Central memory CD4-positive, alpha-beta T cell (primary cell): ENCODE measurements around the gene INTS4.
"Not testable (repeated sequence)": the region's sequence is repeated elsewhere in the genome, so short reads cannot be mapped to it uniquely, and the experiment has no call there.

Source experiments
- DNase-seq: peaks from one replicate; pipeline ENCODE4 v3.0.0; 2022

The INTS4 gene

DNA sequence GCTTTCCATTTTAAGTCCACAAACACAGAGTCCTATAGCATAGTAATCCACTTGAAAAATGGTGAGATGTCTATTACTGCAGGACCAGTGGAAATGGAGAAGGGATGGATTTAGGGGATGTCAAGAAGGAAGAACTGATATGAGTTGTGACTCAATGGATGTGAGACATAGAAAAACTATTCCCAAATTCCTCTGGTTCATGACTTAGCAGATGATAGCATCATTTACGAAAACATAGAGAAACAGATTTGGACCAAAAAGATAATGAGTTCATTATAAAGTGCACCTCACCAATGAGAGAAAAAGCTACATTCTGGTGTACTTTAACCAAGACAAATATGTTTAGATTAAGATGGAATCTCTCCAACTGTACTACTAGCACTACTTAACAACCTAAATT lies 51.2 kb downstream of the INTS4 start:
- not testable (repeated sequence) for DNase-seq

DNA sequence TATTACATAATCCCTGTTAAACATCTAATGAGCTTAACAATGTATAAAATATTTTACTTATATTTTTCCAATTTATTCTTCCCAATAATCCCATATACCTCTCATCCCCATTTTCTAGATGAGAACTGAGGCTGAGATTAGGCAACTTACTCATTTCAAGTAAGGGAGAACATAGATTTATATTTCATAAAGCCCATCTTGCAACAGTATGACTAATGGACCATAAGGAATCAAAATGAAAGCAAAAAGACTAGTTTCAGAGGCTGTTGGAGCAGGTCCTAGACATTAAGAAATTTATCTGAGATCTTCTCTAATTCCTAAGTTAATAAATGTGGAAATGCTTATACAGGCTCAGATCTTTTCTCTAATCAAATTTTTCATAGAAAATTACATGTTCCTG lies 52.0 kb downstream of the INTS4 start:
- DNase-seq, result not testable (repeated sequence)

DNA sequence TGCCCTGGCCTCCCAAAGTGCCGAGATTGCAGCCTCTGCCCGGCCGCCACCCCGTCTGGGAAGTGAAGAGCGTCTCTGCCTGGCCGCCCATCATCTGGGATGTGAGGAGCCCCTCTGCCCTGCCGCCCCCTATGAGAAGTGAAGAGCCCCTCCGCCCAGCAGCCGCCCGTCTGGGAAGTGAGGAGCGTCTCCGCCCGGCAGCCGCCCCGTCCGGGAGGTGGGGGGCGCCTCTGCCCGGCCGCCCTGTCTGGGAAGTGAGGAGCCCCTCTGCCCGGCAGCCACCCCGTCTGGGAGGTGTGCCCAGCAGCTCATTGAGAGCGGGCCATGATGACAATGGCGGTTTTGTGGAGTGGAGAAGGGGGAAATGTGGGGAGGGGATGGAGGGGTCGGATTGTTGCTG lies 60.9 kb downstream of the INTS4 start:
- not testable (repeated sequence) for DNase-seq

DNA sequence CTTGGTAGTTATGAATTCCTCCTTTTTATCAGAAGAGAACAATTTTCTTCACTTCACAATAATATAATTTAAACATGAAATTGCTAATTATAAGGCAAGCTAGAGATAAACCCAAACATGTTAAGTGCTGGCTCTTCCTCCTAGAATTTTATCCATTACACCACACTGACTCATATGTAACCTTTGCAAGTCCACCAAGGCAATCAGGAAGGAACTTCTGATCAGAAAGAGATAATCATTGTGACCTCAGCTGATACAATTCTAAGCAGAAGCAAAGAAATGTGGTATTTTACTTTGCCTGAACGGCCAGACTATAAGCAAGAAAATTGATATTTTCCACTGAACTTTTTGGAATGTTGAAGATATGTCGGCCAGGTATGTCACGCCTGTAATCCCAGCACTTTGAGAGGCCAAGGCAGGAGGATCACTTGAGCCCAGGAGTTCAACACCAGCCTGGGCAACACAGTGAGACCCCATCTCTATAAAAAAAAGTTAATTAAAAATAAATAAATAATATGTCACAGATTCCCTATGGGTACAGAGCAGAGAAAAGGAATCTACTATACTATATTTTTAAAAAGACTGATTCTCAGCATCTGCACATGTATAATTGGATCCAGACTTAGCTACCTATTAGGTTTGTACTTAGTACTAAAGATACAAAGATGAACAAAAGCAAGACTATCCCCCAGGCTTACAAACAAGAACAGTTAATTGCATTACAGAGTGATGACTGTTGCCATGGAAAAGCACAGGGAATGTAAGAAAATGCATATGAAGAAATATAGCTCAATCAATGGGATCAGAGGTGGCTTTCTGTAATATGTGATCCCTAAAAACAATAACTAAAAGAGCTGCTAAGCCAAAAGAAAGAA lies 63.9 kb downstream of the INTS4 start:
- DNase-seq, result not testable (repeated sequence)

DNA sequence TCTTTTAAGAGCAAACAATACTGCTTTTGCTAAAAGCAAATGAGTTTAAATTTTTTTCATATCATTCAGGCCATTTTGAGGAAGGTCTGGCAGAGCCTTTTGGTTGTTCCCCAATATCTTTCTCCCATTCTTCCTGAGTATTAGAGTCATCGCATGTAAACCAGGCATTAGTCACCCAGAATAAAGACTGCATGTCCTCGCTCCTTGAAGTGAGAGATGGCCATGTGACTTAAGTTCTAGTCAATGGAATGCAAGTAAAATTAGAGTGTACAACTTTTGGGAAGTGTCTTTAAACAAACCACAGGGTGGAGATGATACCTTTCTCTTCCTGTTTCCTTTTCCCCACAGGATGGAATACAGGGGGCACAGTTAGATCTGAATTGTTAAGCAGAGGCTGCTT lies 76.8 kb downstream of the INTS4 start:
- DNase-seq, result not testable (repeated sequence)

DNA sequence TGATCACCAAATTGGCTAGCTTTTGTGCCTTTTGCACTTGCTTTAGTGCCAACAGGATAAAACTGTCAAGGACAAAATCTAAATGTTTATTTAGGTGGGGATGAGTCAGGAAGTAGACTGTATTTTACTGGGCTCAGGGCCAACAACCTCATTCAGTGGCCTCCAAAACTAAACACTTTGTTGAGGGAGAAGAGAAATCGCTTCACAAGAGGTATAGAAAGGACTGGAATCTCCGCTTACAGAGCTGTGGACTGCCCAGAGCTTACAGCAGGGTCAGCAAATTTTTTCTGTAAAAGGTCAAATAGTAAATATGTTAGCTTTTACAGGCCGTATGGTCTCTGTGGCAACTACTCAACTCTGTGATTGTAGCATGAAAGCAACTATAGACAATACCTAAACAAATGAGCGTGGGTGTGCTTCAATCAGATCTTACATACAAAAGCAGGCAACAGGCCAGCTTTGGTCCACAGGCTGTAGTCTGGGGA lies 80.1 kb downstream of the INTS4 start:
- DNase-seq, result not testable (repeated sequence)

DNA sequence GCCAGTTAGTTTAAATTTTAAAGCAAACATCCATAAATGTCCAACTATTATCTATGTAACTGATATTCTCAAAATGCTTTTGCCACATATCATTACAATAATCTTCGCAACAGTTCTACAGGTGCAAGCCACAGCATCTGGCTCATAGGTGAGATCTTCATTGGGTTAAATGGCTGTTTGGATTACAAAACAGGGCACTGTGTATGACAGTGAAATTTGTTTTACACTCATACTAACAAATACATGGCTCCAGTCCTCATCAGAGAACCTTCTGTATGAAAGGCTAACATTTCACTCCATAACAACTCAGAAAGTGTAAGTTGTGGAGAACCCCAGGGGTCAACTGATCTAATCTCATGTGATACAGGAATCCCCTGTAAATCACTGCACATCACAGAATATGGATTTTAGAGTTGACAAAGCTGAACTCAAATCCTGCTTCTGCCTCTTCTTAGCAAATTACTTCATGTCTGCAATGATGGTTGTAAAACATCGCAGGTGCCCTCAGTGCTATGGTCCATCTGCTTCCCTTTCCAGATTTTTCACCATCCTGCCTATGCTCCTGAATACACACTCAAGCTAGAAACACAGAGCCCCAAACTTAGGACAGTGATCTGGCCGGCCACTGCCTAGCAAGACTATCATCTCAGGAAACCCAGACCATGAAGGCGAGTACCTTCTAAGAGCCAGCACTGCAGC lies 80.7 kb downstream of the INTS4 start:
- not testable (repeated sequence) for DNase-seq

DNA sequence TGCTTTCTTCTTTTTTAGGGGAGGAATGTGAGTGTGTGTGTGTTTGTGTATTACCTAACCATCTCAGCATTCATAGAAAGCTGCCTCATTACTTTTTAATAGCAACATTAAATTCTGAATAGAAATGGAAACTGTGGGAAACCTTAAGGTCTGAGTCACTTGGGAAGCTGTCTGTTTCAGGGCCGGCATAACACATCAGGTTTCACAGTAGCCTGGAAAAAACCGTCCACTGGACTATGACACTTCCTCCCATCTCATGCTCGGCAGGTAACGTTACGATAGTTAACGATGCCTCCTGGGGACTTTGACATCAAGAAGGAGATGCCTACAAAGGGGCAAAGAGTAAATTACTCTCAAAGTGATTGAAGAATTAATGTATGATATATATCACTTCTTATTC lies 83.6 kb downstream of the INTS4 start:
- not testable (repeated sequence) for DNase-seq

DNA sequence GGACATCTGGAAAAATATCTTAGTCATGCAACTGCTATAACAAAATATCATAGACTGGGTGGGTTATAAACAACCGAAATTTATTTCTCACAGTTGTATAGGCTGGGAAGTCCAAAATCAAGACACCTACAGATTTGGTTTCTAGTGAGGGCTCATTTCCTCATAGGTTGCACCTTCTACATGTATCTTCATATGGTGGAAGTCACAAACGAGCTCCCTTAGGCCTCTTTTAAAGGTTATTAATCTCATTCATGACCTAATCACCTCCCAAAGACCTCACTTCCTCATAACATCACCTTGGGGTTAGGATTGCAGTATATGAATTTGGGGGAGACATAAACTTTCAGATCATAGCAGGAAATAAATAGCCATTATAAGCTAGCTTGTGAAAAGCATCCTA lies 85.2 kb downstream of the INTS4 start:
- no peak for DNase-seq

DNA sequence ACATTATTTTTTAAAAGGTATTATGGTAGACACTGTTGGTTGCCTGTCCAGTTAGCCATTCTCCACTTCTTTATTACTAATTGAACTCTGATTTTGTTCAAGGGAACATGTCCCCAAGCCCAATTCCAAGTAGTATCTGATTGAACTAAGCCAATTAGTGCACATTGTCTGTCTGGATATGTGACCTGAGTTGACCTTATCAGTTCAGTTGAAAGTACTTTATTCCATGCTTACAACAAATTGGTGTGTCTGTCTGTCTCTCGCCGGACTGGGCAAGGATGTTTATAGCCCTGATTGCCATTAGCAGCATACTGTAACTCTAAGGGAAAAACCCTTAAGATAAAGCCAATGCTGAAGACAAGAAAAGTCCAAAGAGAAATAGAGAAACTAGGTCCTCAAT lies 85.6 kb downstream of the INTS4 start:
- DNase-seq, result no peak

DNA sequence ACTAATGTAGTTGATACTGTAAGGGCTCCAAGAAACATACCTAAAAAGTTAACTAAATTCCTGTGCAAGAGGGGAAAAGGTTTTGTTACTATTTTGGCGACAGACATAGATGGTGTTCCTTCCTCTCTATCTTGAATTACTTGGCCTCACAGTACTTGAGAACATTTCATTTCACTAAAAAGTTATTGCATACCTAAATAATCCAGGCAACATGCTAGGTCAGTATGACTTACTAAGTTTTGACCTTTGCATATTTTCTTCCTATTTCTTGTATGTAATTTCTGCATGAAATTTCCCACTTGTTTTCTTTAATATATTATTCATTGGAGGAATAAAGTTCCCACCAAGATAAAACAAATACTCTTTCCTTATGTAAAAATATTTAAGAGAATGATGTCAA lies 99.5 kb downstream of the INTS4 start:
- DNase-seq, result not testable (repeated sequence)

DNA sequence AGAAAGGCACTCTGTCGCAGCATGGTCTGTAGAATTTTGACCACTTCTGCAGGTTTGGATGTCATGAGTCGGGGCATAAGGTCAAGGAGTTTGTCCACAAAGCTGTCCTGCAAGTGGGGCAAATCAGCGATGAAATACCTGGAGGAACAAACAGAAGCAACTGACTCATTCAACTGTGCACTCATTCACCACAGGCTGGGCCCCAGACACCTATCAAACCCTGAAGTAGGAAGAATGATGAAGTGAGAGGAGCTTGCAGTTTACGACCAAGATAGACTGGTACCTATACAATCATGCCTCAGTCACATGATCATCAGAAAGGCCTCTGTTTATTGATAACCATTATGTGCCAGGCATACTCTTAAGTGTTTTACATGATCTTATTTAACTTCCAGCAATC lies 102.8 kb downstream of the INTS4 start:
- not testable (repeated sequence) for DNase-seq

DNA sequence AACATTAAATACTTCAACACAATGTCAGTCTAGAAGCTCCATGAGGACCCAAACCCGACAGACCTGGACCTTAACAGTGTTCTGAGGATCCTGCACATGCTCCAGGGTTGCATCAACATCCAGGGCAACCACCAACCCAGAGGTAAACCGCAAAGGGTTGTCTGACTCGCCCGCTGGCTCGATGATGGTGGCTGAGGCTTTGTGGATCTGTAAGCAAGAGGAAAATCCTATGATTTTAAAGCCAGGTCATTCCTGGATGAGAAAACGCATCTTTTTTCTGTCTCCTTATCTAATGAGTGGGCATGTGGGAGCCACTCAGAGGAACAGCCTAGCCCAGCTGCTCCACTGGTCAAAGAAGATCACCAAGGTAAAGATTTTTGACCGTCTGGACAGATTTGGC lies 103.2 kb downstream of the INTS4 start:
- not testable (repeated sequence) for DNase-seq

DNA sequence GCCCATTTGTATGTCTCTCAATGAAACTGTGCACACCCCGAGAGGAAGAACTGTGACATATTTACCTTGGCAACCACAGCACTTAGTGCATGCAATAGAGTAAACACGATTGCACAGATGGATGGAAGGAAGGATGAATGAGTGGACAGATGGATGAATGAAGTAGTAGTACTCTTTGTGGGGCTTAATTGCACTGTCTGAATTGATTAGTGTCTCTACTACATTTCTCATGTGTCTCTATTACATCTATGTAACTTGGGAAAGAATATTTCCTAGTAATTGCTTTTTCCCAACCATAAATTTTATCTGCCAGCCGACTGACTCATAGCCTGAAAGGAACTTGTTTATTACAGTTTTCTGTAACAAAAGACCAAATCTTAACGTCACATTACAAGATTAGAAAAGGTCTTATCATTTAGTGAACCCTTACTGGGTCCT lies 103.8 kb downstream of the INTS4 start:
- not testable (repeated sequence) for DNase-seq

DNA sequence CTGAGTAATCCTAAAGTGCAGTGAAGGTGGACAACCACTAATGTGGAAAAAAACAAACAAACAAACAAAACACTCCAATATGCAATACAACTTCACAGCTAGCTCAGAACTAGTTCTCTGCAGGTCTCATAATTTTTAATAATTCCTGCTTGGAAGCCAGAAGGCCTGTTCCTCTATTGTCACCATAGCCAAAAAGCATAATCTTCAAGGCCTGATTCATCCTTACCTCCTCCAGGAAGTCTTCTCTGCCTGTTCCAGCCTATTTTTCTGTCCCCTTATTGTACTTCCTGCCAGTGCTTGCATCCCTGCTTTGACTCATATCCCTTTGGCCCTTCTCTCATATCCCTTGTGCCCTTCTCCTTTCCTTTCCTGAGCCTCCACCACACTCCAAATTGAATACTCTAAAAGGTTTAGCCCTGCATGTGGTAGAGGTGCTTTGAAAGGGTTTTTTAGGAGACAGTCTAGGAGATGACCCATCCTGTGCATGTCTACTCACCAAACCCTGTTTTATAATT lies 104.3 kb downstream of the INTS4 start:
- DNase-seq, result not testable (repeated sequence)

DNA sequence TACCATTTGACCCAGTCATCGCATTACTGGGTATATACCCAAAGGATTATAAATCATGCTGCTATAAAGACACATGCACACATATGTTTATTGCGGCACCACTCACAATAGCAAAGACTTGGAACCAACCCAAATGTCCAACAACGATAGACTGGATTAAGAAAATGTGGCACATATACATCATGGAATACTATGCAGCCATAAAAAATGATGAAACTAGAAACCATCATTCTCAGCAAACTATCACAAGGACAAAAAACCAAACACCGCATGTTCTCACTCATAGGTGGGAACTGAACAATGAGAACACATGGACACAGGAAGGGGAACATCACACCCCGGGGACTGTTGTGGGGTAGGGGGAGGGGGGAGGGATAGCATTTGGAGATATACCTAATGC lies 105.4 kb downstream of the INTS4 start:
- DNase-seq, result not testable (repeated sequence)

DNA sequence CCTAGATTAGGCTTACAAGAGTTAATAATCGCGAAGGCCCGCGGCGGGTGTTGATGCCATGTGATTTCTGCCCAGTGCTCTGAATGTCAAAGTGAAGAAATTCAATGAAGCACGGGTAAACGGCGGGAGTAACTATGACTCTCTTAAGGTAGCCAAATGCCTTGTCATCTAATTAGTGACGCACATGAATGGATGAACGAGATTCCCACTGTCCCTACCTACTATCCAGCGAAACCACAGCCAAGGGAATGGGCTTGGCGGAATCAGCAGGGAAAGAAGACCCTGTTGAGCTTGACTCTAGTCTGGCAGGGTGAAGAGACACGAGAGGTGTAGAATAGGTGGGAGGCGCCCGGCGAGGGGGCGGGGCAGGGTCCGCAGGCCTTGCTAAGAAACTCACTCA lies 108.1 kb downstream of the INTS4 start:
- DNase-seq, result no peak

DNA sequence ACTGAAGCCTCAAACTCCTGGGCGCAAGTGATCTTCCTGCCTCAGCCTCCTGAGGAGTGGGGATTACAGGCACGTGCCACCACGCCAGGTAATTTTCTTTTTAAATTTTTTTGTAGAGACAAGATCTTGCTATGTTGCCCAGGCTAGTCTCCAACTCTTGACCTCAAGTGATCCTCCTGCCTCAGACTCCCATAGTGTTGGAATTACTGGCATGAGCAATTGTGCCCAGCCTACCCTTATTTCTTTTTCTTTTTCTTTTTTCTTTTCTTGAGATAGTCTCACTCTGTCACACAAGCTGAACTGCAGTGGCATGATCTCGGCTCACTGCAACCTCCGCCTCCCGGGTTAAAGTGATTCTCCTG lies 109.7 kb downstream of the INTS4 start:
- no peak for DNase-seq

DNA sequence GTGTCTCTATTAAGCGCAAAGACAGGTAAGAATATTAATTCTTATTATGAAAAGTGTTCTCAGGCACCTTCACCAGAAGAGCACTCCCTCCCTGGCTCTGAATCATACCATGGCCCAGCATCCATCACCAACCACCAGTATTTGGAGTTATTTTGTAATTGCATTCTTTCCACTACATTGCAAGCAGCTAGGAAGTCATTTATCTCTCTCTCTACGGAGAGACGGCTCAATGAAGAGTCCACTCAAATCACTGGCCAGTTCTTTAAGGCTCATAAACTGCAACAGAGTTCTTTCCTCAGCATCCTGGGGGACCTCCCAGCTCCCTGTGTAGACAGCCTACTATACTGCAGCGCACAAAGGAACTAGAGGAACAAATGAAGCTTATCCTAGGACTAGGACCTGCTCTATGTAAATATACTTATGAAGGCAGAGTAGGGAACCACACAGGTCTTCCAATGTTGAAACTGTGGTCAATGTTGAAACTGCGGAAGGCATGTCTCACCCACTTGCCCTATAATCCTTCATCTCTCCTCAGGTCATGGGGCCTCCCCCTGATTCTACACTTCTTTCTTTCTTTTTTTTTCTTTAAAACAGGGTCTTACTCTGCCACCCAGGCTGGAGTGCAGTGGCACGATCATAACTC lies 110.2 kb downstream of the INTS4 start:
- DNase-seq, result no peak

DNA sequence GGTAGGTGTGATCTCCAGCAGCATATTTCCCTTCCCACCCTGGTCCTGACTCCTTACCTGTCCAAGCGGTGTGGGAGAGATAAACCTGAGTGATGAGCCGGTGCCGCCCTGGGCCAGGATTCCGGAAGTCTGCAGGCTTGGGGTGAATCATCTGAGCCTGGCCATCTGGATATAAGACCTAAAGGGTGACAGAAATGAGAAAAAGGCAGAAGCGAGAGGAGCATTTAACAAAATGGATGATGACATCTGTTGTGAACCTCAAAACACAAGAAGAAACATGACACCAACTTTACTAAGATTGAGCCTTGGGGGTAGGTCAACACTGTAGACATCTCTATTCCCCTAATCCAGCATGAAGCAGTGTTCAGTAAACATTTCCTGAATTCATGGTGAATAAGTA lies 110.7 kb downstream of the INTS4 start:
- DNase-seq, result no peak

DNA sequence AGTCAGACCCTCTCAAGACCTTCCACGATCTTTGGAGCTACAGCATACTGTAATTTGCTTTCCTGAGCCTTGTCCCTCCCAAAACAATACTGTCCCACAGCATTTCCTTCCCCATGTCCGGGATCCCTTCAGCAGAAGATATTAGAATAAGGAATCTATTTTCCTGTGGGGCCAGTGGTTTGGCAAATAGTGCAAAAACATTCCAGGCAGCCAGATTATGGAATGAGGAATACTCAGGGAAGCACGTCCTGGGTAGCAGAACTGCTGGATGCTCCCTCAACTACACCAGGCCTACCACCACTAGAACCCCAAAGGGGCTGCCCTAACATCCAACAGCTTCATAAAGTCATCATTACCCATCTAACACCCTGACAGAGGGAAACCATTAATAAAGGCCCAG lies 112.1 kb downstream of the INTS4 start:
- no peak for DNase-seq

DNA sequence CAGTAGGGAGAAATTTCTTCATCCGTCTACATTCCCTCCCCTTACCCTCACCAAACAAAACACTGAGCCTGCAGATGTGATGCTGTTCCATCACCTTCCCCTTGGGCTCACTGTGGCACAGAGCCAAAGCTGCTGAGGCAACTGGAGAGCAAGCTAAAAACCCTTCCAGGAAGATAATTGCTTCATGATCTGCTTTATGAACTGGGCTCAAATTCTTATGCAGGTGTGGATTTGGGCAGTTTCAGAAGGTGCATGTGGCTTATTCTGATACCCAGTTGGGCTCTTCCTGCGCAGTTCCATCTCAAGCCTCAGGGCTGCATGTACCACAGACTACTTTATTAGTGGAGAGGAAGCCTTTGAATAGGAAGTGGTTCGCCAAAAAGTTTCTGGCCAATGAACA lies 115.2 kb downstream of the INTS4 start:
- no peak for DNase-seq

DNA sequence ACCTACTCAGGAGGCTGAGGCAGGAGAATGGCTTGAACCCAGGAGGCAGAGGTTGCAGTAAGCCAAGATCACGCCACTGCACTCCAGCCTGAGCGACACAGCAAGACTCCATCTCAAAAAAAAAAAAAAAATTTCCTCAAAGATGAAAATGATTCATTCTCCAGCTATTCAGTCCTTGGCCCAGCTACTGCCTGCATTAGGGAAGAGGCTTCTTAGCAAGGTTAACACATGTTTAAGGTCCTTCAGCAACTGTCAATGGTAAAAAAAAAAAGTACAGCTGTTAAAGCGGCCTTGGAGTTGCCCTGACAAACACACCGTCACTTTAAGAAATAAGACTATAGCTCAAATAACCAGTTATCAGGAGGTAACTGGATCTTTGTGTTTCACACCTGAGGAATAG lies 116.2 kb downstream of the INTS4 start:
- DNase-seq, result not testable (repeated sequence)
